ENCODE measurements around the gene MDK. TPM values are rescaled to one million over a fixed set of nuclear protein-coding genes. Genes with fewer than 3 reads are reported as not detected.
A peak's percentile ranks its signal among the peaks of the same experiment; 100 is the strongest.

Gene MDK
- total and polyA plus RNA-seq, 2 of the 4 experiments (the other 2 are of a cell fraction) = 25.8 to 377 TPM

GRCh38 chr11:46389450-46390330, 8.2 kb downstream of the MDK start (continued):
- peak; percentile 91 for TF ChIP-seq CTCF (conservative IDR thresholded peaks at IDR 0.05; ENCODE audit: low read depth, low read length)

Data from IMR-90 (cell line).